NCI-H1436 (cell line): ENCODE data around the gene MAP3K14.

Source experiments
- DNase-seq: peaks from one replicate; lab custom pipeline; 2025; lab: John Stamatoyannopoulos, UW

Gene MAP3K14

DNA sequence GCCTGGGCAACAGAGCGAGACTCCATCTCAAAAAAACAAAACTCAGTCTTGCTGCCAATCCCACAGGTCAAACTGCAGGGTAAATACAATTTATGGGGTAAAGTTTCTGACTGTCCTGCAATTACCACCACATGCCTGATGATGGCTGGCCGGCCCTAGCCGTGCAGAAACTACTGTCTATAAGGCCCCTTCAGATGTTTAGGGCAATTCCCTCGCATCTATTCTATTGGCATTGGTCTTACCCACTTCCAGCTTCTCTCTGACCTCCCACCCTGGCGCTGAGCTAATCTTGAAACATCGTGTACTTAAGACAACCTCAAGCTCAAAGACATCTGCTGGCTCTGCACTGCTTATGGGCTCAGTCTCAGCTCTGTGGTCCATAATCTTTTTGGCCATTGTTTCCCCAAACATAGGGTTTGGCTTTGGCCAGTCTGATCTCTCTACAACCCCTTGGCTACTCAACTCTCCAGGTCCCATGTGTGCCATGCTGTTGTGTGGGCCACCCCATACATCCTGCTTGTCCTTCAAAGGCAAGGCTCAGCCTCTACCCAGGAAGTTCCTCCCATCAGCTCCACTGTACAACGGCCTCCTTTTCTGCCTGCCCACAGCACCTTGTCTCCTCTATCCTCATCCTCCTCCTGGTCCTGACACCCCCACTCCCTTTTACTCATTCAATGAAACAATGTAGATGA lies 16.6 kb downstream of the MAP3K14 start:
- no peak for DNase-seq

- no peak for DNase-seq
These were observed 17.5 kb downstream of the MAP3K14 start for GRCh38 chr17:45299361-45299760.

DNA sequence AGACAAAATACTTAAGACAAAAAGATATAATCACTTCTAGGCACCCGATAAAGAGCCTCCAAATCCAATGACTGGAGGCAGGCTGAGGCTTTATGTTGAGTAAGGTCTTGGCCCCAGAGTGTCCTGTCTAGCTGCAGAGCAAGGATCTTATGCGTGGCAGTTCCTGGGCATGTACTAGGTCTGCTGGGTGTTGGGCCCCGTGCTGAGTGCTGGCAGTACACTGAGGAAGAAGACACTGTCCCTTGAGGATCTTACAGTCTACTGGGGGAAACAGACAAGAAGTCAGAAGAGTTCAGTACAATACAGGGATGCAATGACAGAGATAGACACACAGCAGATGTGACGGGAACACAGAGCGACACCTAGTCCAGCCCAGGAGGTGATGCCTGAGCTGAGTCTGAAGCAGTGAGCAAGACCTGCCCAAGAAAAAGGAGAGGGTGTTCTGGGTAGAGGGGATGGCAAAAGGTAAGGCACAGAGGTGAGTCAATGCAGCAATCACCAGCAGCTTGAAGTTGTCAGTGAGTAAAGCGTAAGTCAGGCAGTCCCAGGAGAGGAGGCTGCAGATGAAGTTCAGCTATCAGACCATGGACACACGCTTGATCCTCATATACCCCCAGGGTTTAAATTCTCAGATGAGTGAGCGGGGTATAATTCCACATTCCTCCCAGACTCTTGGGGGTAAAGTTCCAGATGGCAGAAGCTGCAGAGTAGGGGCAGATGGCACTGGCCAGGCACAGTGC lies 18.1 kb downstream of the MAP3K14 start:
- no peak for DNase-seq

GRCh38 chr17:45296833-45297124 lies 20.0 kb downstream of the MAP3K14 start:
- no peak for DNase-seq

- DNase-seq = no peak
These were observed 20.6 kb downstream of the MAP3K14 start for GRCh38 chr17:45296003-45296832.

GRCh38 chr17:45294506-45294905 lies 22.3 kb downstream of the MAP3K14 start:
- no peak for DNase-seq

DNA sequence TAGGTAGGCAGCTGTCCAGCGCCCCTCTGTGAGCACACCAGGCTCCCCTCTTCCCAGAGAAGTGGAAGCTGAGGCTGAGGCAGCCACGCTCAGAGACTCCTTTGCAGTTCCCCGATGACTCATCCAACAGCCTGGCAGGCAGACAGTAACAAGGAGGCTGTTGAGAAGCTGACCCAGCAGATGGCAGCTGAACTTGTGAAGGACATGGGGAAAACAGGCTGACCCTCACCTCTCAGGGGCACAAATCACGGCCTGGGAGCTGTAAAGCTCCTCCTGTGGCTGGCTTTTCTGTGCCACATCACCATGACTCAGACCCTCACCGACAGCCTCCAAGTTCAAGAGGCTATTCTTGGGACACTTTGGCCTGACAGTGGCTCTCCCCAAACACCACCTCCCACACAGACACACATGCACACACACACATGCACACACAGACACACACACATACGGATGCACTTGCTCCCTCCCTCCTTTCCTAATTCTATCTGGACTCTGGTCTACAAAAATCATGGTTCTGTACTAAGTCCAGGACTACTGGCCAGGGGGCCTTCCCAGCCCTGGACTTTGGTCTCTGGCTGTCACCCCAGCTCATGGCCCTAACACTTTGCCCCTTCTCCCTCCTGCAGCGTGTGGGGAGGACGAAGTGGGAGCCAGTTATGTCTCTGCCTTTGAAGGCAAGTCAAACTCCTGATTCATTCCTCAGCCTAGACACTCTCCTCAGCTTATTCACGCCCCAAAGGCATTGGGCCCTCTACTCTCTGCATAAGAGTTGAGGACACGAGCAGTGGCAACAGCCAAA lies 23.2 kb downstream of the MAP3K14 start:
- no peak for DNase-seq

DNA sequence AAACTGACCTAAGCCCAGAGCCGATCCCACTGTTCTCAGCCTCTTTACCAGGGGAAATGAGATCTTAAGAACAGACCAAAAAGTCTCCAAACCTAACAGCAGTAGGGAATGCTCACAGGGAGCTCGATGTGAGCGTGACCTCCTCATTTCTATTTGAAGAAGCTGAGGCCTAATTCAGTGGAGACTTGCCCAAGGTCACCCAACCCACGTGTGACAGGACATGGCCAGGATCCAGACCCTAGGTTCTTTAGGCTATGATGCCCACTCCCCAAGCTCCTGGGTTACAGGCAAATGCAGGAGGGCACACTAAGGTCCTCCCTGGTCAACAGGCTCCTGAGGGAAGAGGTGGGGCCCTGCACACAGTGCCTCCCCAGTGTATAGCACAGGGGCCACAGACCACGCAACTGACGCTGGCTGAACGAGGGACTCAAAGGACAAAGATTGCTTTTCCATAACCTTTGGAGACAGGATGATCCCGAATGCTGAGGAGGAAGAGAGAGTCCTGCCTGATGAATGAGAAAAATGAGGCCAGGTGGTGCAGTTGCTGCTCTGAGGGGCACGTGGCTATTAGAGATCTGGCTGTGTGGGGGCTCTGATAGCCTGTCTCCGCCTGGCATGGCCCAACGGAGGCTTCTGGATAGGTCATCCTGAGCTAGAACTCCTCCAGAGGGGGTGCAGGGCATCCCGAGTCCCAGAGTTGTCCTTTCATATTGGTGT lies 24.0 kb downstream of the MAP3K14 start:
- DNase-seq = no peak

DNA sequence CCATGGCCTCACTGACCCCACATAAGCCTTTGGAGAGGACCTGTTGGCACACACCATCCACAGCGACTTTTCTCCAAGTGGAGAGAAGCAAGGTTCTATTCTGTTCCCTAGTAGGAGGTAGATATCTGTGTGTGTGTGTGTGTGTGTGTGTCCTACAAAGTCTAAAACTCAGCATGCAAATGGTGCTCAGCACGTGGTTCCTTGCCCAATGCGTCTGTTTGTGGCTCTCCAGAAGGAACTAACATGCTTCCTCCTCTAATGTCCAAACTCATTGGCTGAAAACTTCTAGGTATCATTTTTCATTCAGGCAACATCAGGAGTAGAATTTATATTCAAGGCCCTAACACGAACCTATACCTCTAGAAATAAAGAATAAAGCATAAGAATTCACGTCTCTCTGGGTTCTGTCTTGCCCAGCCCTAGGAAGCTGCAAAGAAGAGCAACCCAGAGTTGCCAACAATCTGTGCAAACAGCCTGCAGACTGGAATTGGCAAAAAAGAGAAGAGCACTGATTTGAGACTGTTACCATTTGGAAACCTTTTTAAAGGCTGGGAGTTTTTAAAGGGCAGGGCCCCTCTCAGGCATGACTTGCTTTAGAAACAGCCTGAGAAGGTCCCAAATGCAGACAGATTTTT lies 25.5 kb downstream of the MAP3K14 start:
- no peak for DNase-seq

DNA sequence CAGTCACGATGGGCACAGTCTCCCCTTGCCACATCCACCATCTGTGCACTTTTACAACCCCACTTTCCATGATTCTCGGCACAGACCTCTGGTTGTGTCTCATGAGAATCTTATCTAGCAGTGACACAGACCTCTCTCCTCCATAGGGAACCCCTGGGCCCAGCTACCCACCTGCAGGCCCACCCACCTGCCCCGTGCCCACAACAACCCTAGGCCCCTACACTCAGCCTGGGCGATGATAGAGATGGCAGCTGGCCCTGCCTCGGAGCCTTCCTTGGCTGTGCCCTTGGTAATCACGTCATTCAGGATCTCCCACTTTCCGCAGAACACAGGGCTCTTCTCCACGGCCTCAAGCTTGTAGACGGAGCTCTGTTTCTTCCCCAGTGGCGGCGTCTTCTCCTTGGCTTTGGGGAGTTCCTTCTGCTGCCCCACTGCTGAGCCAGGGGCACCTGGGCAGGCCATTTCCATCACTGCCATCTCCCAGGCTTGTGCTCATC lies 26.5 kb downstream of the MAP3K14 start:
- no peak for DNase-seq

GRCh38 chr17:45289301-45290268 lies 27.2 kb downstream of the MAP3K14 start:
- no peak for DNase-seq

DNA sequence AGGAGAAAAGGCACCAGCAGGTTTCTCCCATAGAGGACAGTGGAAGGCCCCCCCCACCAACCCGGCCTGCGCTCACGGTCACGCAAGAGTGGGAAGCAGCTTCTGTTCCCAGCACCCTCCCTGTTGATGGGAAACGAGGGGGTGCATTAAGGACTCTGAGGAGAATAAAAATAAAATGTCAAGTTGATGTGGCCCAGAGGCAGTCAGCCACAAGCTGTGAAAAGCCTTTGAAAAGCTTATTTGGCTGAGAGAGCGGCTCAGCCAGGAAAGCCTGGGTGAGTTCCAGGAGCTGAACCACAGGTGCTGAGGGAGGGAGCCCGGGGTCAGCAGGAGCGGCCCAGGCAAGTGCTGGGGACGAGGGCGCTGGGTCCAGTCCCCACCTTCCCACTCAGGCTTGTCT lies 28.0 kb downstream of the MAP3K14 start:
- no peak for DNase-seq

GRCh38 chr17:45287526-45288500 lies 29.0 kb downstream of the MAP3K14 start:
- DNase-seq = no peak

DNA sequence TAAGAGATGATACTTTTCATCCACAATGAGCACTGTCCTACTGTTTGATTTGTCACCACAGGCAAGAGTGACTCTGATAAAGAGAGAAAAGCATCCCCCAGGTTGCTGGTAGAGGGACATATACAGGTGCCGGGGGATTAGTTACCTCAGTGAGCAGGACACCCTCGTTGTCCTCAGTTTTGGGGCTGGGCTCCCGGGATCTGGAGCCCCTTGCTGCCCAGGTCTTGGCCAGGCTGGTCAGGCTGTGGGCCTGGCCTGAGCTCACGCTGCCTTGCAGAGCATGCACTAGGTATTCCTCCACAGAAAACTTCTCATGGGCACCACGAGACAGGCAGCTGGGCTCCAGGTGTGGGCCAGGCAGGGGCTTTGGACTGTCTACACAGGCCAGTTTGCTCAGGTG lies 30.5 kb downstream of the MAP3K14 start:
- no peak for DNase-seq

- DNase-seq = no peak
These were observed 32.4 kb downstream of the MAP3K14 start for GRCh38 chr17:45284176-45285140.

GRCh38 chr17:45283711-45284110 lies 33.1 kb downstream of the MAP3K14 start:
- no peak for DNase-seq
